GM12878 (cell line): Measurements from ENCODE around the gene NOS1.

Experiments
- BHLHE40 ChIP-seq, 2 experiments: fragments of 450-650 bp in 1 of 2; IDR thresholded peaks; 2 replicates each; pipeline ENCODE4 v1.6.1; 2011 to 2017; ENCODE audit warnings: low read depth in 2 of 2, borderline replicate concordance in 1 of 2, improper control_type of control experiment in 1 of 2, low read length in 1 of 2, mild to moderate bottlenecking in 1 of 2
- CBFB ChIP-seq: IDR thresholded peaks from 2 replicates; pipeline ENCODE4 v1.6.1; 2016; ENCODE audit warnings: antibody characterized with exemption, low read depth
- CTCF ChIP-seq, 3 experiments: IDR thresholded peaks in 2 of 3; conservative IDR thresholded peaks in 1 of 3; 2 replicates each; pipeline ENCODE4 v1.5.1; 2011; ENCODE audit warnings: low read depth in 3 of 3, low read length in 3 of 3, mild to moderate bottlenecking in 3 of 3, control low read depth in 2 of 3, moderate library complexity in 2 of 3, inconsistent platforms in 1 of 3, mixed read lengths in 1 of 3; ENCODE audit not compliant: control insufficient read depth in 2 of 3, insufficient read depth in 1 of 3; ENCODE audit errors: extremely low read depth in 1 of 3
- FOXK2 ChIP-seq: fragments of 450-650 bp; IDR thresholded peaks from 2 replicates; pipeline ENCODE4 v1.6.1; 2017; ENCODE audit warnings: mild to moderate bottlenecking, moderate library complexity
- IKZF1 ChIP-seq: fragments of 450-650 bp; conservative IDR thresholded peaks from 2 replicates; pipeline ENCODE4 v1.6.1; 2017; ENCODE audit warnings: antibody characterized with exemption, mild to moderate bottlenecking
- NR2C2 ChIP-seq: IDR thresholded peaks from 2 replicates; pipeline ENCODE4 v1.6.1; 2011; ENCODE audit warnings: borderline replicate concordance, low read depth; ENCODE audit not compliant: control insufficient read depth, insufficient read length
- NRF1 ChIP-seq: conservative IDR thresholded peaks from 2 replicates; pipeline ENCODE4 v1.6.1; 2011; ENCODE audit warnings: mild to moderate bottlenecking, low read depth, low read length, improper control_type of control experiment
- SMARCA5 ChIP-seq: fragments of 450-650 bp; IDR thresholded peaks from 2 replicates; pipeline ENCODE4 v1.6.1; 2017; ENCODE audit warnings: mild to moderate bottlenecking
- TCF12 ChIP-seq: IDR thresholded peaks from 2 replicates; pipeline ENCODE4 v1.6.1; 2011; ENCODE audit warnings: low read depth, mild to moderate bottlenecking, low read length
- ZNF274 ChIP-seq: IDR thresholded peaks from one replicate; pipeline ENCODE4 v1.8.0; 2011; ENCODE audit not compliant: insufficient read length, insufficient read depth
- TF ChIP-seq, protein P1 (sequence below): IDR thresholded peaks from 2 replicates; pipeline ENCODE4 v1.6.1; 2012; ENCODE audit warnings: low read depth, low read length, improper control_type of control experiment

DNA sequence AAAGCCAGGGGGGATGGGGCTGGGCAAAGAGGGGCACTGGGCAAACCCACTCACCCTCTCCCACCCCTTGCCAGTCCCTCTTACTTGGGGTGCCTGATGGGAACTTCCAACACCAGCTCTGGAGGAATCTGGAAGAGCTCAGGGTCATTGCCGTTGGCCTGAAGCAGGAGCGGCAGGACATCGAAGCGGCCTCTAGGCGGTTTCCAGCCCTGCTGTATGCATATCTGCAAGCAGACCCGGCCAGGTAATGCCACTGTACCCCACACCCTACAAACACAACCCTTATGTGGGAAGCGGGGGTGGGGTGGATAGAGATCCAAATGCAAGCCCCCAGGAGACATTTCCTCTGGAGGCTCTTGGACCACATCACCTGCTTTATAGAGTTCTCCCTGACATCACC is 83.6 kb downstream of the NOS1 start:
- TF ChIP-seq NR2C2 (no peak), FOXK2 (no peak), CTCF (IDR thresholded peaks at IDR 0.05 in 2 of 3, conservative IDR thresholded peaks at IDR 0.05 in 1 of 3; ENCODE audit: control insufficient read depth in 2 of 3, extremely low read depth in 1 of 3, insufficient read depth in 1 of 3, low read depth in 3 of 3, low read length in 3 of 3) (no peak), BHLHE40 (IDR thresholded peaks at IDR 0.05; ENCODE audit: borderline replicate concordance in 1 of 2, low read depth in 2 of 2, low read length in 1 of 2) (no peak), NRF1 (no peak), CBFB (no peak), SMARCA5 (no peak), IKZF1 (no peak), ZNF274 (no peak), TCF12 (no peak)
- TF ChIP-seq, protein P1, sequence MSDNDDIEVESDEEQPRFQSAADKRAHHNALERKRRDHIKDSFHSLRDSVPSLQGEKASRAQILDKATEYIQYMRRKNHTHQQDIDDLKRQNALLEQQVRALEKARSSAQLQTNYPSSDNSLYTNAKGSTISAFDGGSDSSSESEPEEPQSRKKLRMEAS, result no peak
